Subcutaneous adipose tissue (tissue), 4 donors: ENCODE measurements around the gene CBX3. TPM values are rescaled to one million over a fixed set of nuclear protein-coding genes. Genes with fewer than 3 reads are reported as not detected.

Experiments
- total RNA-seq, 4 donors: library from RNA; depleted of rRNA; stranded (reverse); fragments of >200 nt; gene quantifications; one replicate each; pipeline ENCODE4 v1.1.0, GENCODE V29; 2016
- TF ChIP-seq, protein P1 (sequence below): fragments of 450-650 bp; IDR thresholded peaks from one replicate; pipeline ENCODE4 v1.5.1; 2016; ENCODE audit warnings: low read depth, mild to moderate bottlenecking, control low read depth, antibody characterized with exemption, moderate library complexity

Gene CBX3
- total RNA-seq, 4 donors from 2014 or later, result 90.0 to 135 (median 117) TPM

DNA sequence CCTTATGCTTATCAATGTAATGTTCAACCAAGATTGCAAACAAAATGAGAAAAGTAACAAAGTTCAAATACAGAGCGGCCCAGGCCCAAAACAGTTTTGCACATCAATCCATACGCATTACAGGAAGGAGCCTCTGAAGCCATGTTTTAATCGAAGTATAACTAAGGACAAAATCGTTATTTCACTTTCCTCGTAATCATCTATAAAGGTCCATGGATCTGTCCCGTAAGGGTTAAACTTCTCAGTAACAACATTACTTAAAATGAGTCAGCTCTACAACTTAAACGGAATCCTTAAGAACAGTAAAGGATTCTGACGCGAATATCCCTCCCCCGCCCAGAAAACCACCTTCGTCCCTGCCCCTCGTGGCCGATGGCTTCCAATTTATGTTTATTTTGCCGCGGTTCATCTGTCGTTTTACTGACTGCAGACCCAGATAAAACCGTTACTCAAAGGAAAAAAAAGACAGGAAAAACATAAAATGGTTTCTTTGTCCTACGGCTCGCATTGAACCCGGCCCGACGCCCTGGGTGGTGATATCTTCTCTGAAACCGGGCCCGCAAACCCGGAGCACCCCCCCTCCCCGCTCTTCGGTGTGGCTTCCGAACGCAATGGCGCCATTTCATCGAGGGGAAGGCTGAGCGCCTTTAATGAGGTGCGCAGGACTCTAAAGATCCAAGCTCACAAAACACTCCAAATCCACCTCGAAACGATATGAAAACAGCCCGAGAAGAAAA is 2.1 kb upstream of the CBX3 start:
- TF ChIP-seq, protein P1, sequence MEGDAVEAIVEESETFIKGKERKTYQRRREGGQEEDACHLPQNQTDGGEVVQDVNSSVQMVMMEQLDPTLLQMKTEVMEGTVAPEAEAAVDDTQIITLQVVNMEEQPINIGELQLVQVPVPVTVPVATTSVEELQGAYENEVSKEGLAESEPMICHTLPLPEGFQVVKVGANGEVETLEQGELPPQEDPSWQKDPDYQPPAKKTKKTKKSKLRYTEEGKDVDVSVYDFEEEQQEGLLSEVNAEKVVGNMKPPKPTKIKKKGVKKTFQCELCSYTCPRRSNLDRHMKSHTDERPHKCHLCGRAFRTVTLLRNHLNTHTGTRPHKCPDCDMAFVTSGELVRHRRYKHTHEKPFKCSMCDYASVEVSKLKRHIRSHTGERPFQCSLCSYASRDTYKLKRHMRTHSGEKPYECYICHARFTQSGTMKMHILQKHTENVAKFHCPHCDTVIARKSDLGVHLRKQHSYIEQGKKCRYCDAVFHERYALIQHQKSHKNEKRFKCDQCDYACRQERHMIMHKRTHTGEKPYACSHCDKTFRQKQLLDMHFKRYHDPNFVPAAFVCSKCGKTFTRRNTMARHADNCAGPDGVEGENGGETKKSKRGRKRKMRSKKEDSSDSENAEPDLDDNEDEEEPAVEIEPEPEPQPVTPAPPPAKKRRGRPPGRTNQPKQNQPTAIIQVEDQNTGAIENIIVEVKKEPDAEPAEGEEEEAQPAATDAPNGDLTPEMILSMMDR, result no peak

DNA sequence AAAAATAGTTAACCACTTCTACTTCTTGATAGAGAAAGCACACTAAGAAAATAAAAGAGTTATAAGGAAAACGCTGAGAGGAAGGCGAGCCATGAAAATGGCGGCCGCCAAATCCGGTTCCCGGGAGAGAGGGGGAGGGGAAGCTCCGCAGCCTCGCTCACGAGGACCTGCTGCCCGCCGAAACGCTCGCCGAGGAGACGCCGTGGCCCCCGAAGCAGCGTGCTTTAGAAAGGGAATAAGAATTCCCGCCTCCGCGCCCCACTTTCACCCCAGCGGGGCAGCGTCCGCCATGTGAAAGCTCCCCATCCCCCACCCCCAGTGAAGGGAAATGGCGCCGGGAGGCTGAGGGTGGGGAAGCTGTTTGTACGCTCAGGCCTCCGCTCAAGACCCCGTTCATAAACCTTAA is 1.5 kb upstream of the CBX3 start:
- TF ChIP-seq, protein P1, result no peak

DNA sequence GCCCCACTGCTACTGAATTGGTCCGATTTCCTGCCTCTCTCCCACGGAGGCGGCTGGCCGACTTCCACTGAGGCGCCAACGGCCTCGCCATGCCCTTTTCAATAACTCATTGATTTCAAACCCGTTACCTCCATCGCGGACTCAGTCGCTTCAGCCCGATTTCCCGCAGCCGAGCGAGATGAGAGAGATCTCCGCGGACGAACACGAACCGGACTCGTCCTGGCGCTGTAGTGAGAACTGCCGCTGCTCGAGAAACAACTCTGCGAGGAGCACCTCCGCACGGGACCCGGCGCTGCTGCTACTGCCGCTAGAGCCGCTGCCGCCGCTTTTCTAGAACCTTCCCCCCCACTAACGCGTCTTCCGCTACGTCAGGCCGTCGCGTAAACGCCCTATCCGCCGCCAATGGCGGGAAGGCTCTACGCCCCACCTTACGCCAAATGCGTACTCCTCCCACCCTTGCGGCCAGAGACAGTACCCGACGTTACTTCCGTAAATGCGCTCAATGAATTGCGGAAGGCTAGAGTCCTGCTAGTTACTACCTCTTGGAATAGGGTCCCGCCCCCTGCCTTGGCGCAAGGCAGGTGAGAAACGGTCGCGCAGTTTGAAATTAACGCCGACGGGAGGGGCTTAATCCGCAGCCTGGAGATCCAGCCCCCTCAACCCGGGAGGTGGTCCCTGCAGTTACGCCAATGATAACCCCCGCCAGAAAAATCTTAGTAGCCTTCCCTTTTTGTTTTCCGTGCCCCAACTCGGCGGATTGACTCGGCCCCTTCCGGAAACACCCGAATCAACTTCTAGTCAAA is 900 bp upstream of the CBX3 start, which contains the start of gene HNRNPA2B1:
Gene HNRNPA2B1 (minus strand): TSS at position 303 of the 803 bp plus-strand sequence. CDS start 169 bp downstream, at position 134.
- TF ChIP-seq, protein P1, result no peak

GRCh38 chr7:26202019-26202990 is 760 bp downstream of the CBX3 start:
- TF ChIP-seq, protein P1, result no peak

DNA sequence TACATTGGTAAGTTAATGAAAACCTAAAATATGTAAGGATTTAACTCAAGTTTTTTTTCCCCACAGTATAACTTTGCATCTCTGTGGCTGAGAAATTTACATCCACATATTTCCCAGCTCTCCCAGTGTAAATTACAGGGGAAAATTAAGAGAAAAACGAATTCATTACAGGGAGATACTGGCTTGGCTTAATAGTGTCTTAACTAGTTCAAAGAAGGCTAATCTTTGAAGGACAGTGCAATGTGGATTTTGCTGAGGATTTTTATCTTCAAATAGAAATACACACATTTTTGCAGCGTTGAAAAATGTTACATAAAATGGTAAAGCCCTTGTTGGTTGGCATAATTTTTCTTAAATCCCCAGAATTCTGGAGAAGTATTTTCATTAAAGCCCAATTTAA is 1.5 kb downstream of the CBX3 start:
- TF ChIP-seq, protein P1, result no peak

DNA sequence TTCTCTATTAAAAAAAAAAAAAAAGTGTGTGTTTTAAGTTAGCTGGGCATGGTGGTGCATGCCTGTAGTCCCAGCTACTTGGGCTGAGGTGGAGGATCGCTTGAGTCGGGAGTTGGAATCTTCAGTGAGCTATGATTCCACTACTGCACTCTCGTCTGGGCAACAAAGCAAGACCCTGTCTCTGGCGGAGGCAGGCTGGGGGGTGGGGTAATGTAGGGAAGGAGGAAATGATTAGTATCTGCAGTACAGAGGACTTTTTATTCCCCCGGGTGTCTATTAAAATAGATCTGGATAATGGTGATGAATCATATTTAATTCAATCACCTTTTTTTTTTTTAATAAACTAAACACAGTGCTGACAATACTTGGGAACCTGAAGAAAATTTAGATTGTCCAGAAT is 6.5 kb downstream of the CBX3 start:
- TF ChIP-seq, protein P1, result no peak
